Mammary epithelial cell (primary cell): ENCODE results near the gene RTF1.

Experiments used
- CTCF ChIP-seq, 2 donors: IDR thresholded peaks in 1 of 2; conservative IDR thresholded peaks in 1 of 2; 2 replicates each; pipeline ENCODE4 v1.5.1; 2011 to 2012; ENCODE audit warnings: inconsistent platforms in 2 of 2, low read length in 2 of 2, mild to moderate bottlenecking in 2 of 2, control low read depth in 1 of 2, low read depth in 1 of 2; ENCODE audit not compliant: insufficient read depth in 1 of 2; ENCODE audit errors: extremely low read depth in 1 of 2
- EZH2 ChIP-seq: IDR thresholded peaks from 2 replicates; pipeline ENCODE4 v1.6.1; 2012; ENCODE audit warnings: low read length, inconsistent platforms, borderline replicate concordance

DNA sequence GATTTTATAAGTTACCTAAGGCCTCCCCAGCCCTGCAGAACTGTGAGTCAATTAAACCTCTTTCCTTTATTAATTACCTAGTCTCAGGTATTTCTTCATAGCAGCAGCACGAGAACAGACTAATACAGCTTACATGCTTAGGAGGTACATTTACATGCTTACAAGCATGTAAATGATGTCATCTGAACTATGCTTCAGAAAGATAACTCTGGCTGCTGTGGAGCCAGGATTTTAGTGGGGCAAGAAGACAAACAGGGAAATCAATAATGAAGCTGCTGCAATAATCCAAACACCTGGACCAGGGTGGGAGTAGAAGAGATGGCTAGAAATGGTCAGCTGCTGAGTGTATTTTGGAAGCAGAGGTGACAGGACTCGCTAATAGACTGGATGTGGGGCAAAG is 24.2 kb upstream of the RTF1 start:
- no peak for TF ChIP-seq CTCF (conservative IDR thresholded peaks at IDR 0.05 in 1 of 2, IDR thresholded peaks at IDR 0.05 in 1 of 2; ENCODE audit: extremely low read depth in 1 of 2, insufficient read depth in 1 of 2, low read depth in 1 of 2, low read length in 2 of 2)
- no peak for TF ChIP-seq EZH2
